Adrenal gland (tissue), 12 donors: ENCODE data around the gene POLDIP3. TPM values are rescaled to one million over a fixed set of nuclear protein-coding genes. Genes with fewer than 3 reads are reported as not detected.
"Not testable (repeated sequence)": the region's sequence is repeated elsewhere in the genome, so short reads cannot be mapped to it uniquely, and the experiment has no call there.

Source experiments
- DNase-seq, 7 donors: peaks; one replicate each; pipeline ENCODE4 v3.0.0-alpha.2; 2019 to 2020
- H3K27ac ChIP-seq, 5 donors: fragments of 200-600 bp; sonication (generic) in 4 of 5; 1 replicate in 3 of 5; 2 replicates in 2 of 5; pipeline versions ENCODE4 v1.5.1 to v1.8.0; 2016 to 2020; ENCODE audit warnings: mild to moderate bottlenecking in 1 of 5
- H3K27me3 ChIP-seq: fragments of 200-600 bp; 2 replicates; pipeline ENCODE4 v1.8.0; 2021
- H3K36me3 ChIP-seq, 2 donors: fragments of 200-600 bp; replicated peaks in 1 of 2; 1 replicate in 1 of 2; 2 replicates in 1 of 2; pipeline versions ENCODE4 v1.5.1 to v1.8.0; 2018 to 2022
- H3K4me1 ChIP-seq, 2 donors: fragments of 200-600 bp; replicated peaks in 1 of 2; 1 replicate in 1 of 2; 2 replicates in 1 of 2; pipeline versions ENCODE4 v1.5.1 to v1.8.0; 2018 to 2021
- H3K4me3 ChIP-seq, 4 donors: fragments of 200-600 bp; sonication (generic) in 3 of 4; one replicate each; pipeline ENCODE4 v1.5.1; 2016 to 2018
- H3K9me3 ChIP-seq, 3 donors: fragments of 200-600 bp; sonication (generic) in 1 of 3; replicated peaks in 1 of 3; 1 replicate in 2 of 3; 2 replicates in 1 of 3; pipeline versions ENCODE4 v1.5.1 to v1.8.0; 2016 to 2021
- POLR2A ChIP-seq, 2 donors: fragments of 450-650 bp; IDR thresholded peaks; one replicate each; pipeline ENCODE4 v1.6.1; 2017; ENCODE audit warnings: antibody characterized with exemption in 2 of 2, mild to moderate bottlenecking in 2 of 2, moderate library complexity in 1 of 2
- WGBS, 4 donors: extraction: QIAGEN DNeasy Blood & Tissue Kit in 2 of 4; methylation state at CpG; one replicate each; pipeline versions ENCODE4 v1.1.5 to v1.1.7; 2013 to 2017; 5-methylcytosine and 5-hydroxymethylcytosine counted together
- intact Hi-C, 2 donors: fragments of 100-400 bp; cut with DNase I; formaldehyde crosslinking; loops; one replicate each; pipeline versions ENCODE4 v1.14.1 to v1.15.0; 2022 to 2023
- polyA plus RNA-seq, 3 donors: library from polyadenylated mRNA; stranded (reverse); fragments of 200-250 nt in 2 of 3; fragments of 350-450 nt in 1 of 3; fragmentation: Illumina TruSeq in 1 of 3; extraction: RNeasy Lipid Tissue Mini Kit (QIAGEN cat#74804) in 1 of 3; gene quantifications; one replicate each; pipeline ENCODE4 v1.2.3, GENCODE V29; 2013 to 2014
- total RNA-seq, 9 donors: library from RNA; depleted of rRNA in 4 of 9; stranded (reverse); fragments of >200 nt in 4 of 9; fragments of 120-200 nt in 1 of 9; fragmentation: NEBNext Ultra II Directional in 1 of 9; extraction: Animal tissue kit (Norgen Biotek cat#: 25700) in 1 of 9; gene quantifications; one replicate each; pipeline versions ENCODE4 v1.1.0 to v1.2.4, GENCODE V29; 2013 to 2023
- TF ChIP-seq, protein P1 (sequence below), 6 experiments: fragments of 450-650 bp in 4 of 6; fragments of 200-600 bp in 2 of 6; sonication (generic) in 1 of 6; IDR thresholded peaks; 1 replicate in 5 of 6; 2 replicates in 1 of 6; pipeline versions ENCODE4 v1.5.1 to v1.8.0; 2016 to 2021; ENCODE audit warnings: antibody characterized with exemption in 6 of 6, mild to moderate bottlenecking in 2 of 6, moderate library complexity in 1 of 6
- donor health status: healthy with polysubstance abuse.
- donor health status: Bipolar disorder and iron deficiency.
- donor health status: DM: yes; HTN: yes; CAD: no.
- donor health status: DM: no; HTN: no; CAD: no.
- donor health status: DM: no; HTN: no; CAD: no.
- donor health status: DM: yes; HTN: yes; CAD: no.

POLDIP3 gene
- total and polyA plus RNA-seq, 12 donors, result 18.7 to 80.2 (median 45.4) TPM

DNA sequence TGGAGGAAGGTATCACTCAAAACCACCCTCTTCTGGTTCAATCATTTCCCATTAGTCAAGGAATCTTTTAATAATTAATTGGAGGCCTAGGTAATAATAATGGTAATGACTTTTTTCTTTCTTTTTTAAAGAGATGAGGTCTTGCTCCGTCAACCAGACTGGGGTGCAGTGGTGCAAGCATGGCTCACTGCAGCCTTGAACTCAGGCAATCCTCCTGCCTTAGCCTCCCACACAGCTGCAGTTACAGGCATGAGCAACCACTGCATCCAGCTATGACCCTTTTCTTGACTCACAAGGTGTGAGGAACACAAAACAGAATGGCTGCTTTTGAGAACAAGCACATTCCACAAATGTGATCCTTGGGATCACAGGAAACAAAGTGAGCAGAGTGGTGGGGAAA is 3.6 kb downstream of the POLDIP3 start:
- intact Hi-C loops, result no loop called here
- no peaks in the 10 kb centered on the region for H3K27me3 ChIP-seq
- H3K9me3 ChIP-seq, result no peaks in the 10 kb centered on the region
- 52 to 73% (median 71%) methylated on average over 1 of the region's 1 CpG for WGBS, 4 donors
- H3K27ac ChIP-seq, result peak overlapping the region in 2 of 5 donors; percentile 61 to 67
- no peak overlapping the region for H3K4me3 ChIP-seq
- no peaks in the 10 kb centered on the region for H3K36me3 ChIP-seq
- peaks cover 67 to 79% of the 10 kb centered on the region in 2 donors for H3K4me1 ChIP-seq
- TF ChIP-seq POLR2A (IDR thresholded peaks at IDR 0.05), result no peak
- TF ChIP-seq, protein P1, sequence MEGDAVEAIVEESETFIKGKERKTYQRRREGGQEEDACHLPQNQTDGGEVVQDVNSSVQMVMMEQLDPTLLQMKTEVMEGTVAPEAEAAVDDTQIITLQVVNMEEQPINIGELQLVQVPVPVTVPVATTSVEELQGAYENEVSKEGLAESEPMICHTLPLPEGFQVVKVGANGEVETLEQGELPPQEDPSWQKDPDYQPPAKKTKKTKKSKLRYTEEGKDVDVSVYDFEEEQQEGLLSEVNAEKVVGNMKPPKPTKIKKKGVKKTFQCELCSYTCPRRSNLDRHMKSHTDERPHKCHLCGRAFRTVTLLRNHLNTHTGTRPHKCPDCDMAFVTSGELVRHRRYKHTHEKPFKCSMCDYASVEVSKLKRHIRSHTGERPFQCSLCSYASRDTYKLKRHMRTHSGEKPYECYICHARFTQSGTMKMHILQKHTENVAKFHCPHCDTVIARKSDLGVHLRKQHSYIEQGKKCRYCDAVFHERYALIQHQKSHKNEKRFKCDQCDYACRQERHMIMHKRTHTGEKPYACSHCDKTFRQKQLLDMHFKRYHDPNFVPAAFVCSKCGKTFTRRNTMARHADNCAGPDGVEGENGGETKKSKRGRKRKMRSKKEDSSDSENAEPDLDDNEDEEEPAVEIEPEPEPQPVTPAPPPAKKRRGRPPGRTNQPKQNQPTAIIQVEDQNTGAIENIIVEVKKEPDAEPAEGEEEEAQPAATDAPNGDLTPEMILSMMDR (IDR thresholded peaks at IDR 0.05), result no peak
- DNase-seq, result no peak

DNA sequence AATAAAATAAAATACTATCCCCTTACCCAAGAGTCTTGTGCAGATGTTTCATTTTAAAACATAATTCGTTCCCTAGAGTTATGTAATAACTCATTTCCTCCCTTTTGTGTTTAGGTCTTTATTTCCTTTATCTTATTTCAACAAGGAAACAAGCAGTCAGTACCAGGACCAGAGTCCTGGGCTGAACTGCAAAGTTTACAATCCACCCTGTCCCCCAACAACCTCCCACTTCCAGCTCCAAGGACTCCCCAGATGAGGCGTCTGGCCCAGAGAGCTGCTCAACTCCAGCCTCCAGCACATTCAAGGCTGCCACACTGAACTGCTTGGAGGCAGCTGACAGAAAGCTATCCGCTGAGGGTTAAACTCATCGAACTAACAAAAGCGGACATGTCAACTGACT is 4.5 kb downstream of the POLDIP3 start:
- Histone ChIP-seq H3K4me1 (peaks cover 62 to 77% of the 10 kb centered on the region in 2 donors), H3K27ac (peak overlapping the region in 4 of 5 donors; percentile 37 to 77 (median 68)), H3K27me3 (no peaks in the 10 kb centered on the region), H3K9me3 (no peaks in the 10 kb centered on the region), H3K36me3 (no peaks in the 10 kb centered on the region), H3K4me3 (no peak overlapping the region)
- intact Hi-C loops, result no loop called here
- peak in 1 of 2 donors; percentile 8 for TF ChIP-seq POLR2A (IDR thresholded peaks at IDR 0.05)
- TF ChIP-seq, protein P1 (IDR thresholded peaks at IDR 0.05), result no peak
- WGBS, 4 donors, result 17 to 35% (median 25%) methylated on average over 4 to 5 of the region's 5 CpGs
- peak in 1 of 7 donors; percentile 47 for DNase-seq

DNA sequence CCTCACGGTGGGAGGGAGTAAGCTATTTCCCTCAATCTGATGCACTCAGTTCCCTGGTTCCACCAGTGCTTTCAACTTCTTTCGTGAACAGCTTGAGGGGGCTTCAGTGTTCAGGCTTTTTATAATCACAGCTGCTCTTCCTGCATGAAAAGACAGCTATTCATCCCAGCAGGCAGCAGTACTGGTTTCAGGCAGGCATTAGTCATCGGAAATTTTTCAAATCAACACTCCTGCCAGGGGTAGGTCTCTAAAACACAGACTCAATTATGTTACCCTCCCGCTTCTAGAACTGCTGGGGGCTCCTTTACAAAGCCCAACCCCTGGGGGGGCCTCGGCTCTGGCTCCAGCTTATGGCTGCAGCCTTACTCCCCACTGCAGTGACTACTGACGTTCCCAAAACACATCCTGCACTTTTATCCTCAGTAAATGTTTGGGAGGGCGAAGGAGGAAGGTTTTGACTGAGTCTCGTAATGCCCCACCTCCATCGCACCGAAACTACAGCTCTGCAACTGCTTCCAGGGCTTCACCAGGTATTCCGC is 5.8 kb downstream of the POLDIP3 start:
- TF ChIP-seq, protein P1 (IDR thresholded peaks at IDR 0.05), result no peak
- TF ChIP-seq POLR2A (IDR thresholded peaks at IDR 0.05), result no peak
- H3K4me3 ChIP-seq, result no peak overlapping the region
- no peaks in the 10 kb centered on the region for H3K27me3 ChIP-seq
- H3K9me3 ChIP-seq, result no peaks in the 10 kb centered on the region
- no peak for DNase-seq
- no peaks in the 10 kb centered on the region for H3K36me3 ChIP-seq
- intact Hi-C loops, result no loop called here
- H3K4me1 ChIP-seq, result peaks cover 62 to 84% of the 10 kb centered on the region in 2 donors
- peak overlapping the region; percentile 7 to 77 (median 67) for H3K27ac ChIP-seq
- 31 to 49% (median 37%) methylated on average over 8 to 11 of the region's 11 CpGs for WGBS, 4 donors

DNA sequence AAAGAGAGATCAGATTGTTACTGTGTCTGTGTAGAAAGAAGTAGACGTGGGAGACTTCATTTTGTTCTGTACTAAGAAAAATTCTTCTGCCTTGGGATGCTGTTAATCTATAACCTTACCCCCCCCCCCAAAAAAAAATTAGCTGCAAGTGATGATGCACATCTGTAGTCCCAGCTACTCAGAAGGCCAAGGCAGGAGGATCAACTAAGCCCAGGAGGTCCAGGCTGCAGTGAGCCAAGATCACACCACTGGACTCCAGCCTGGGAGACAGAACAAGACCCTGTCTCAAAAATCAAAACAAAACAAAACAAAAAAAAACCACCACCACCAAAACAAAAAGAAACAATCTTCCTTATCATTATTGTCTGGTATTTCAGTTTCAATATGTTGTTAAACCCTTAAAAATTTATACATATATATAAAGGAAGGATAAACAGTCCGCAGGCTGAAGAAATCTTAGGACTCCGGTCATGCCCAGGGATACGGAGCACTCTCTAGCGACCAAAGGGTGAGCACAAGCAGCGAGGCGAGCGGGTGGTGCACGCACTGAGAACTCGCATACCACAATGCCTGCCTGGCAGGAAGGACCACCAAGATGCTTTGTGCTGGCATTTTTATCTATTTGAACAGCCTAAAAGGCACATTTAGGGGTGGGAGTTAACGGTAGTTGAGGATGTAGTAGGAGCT is 6.4 kb downstream of the POLDIP3 start:
- H3K36me3 ChIP-seq, result no peaks in the 10 kb centered on the region
- TF ChIP-seq POLR2A (IDR thresholded peaks at IDR 0.05), result no peak
- TF ChIP-seq, protein P1 (IDR thresholded peaks at IDR 0.05), result no peak
- intact Hi-C loops, result no loop called here
- peak overlapping the region in 3 of 5 donors; percentile 15 to 68 (median 67) for H3K27ac ChIP-seq
- no peak overlapping the region for H3K4me3 ChIP-seq
- no peak for DNase-seq
- 71 to 80% (median 75%) methylated on average over 10 to 11 of the region's 11 CpGs for WGBS, 4 donors
- H3K27me3 ChIP-seq, result no peaks in the 10 kb centered on the region
- H3K4me1 ChIP-seq, result peaks cover 57 to 77% of the 10 kb centered on the region in 2 donors
- H3K9me3 ChIP-seq, result no peaks in the 10 kb centered on the region

DNA sequence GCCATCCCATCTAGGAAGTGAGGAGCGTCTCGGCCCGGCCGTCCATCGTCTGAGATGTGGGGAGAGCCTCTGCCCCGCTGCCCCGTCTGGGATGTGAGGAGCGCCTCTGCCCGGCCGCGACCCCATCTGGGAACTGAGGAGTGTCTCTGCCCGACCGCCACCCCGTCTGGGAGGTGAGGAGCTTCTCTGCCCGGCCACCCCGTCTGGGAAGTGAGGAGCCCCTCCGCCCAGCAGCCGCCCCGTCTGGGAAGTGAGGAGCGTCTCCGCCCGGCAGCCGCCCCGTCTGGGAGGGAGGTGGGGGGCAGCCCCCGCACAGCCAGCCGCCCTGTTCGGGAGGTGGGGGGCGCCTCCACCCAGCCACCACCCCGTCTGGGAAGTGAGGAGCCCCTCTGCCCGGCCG is 7.0 kb downstream of the POLDIP3 start:
- peaks cover 50 to 71% of the 10 kb centered on the region in 2 donors for H3K4me1 ChIP-seq
- intact Hi-C loops, DNase-seq, H3K36me3 ChIP-seq, H3K27me3 ChIP-seq, H3K9me3 ChIP-seq, H3K4me3 ChIP-seq, H3K27ac ChIP-seq: not testable (repeated sequence)
- 79 to 96% (median 93%) methylated on average over 9 to 31 of the region's 31 CpGs for WGBS, 4 donors
